NCI-H226 (cell line): Measurements from ENCODE around the gene GPR37L1.
"Not testable (repeated sequence)": the region's sequence is repeated elsewhere in the genome, so short reads cannot be mapped to it uniquely, and the experiment has no call there.

Experiments
- DNase-seq: peaks from one replicate; pipeline ENCODE4 v3.0.0-alpha.2; 2015

Gene GPR37L1

DNA sequence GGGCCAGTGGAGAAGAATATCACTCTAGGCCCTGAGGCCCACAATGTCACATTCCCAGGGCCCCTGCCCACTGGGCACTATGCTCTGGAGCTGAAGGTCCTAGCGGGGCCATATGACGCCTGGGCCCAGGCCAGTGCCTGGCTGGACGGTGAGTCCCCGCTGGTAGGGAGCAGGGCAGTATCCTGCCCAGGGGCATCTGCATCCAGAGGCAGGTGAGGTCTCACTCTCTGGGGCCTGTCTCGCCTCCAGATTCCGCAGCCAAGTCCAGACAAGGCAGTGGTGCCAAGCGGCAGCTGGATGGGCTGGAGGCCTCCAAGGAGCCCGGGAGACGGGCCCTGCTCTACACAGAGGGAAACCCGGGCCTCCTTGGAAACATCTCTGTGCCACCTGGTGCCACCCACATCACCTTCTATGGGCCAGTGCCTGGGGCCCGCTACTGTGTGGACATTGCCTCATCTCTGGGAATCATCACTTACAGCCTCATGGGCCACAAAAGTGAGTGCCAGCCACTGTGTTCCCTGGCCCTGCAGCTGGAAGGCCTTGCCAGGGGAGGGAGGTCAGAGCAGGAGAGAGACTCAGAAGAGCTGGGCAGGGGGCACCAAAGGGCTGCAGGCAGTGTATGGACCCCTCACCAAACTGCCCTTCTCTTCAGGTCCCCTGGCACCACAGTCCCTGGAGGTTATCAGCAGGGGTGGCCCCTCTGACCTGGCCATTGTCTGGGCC, 48.7 kb downstream of the GPR37L1 start:
- no peak for DNase-seq

DNA sequence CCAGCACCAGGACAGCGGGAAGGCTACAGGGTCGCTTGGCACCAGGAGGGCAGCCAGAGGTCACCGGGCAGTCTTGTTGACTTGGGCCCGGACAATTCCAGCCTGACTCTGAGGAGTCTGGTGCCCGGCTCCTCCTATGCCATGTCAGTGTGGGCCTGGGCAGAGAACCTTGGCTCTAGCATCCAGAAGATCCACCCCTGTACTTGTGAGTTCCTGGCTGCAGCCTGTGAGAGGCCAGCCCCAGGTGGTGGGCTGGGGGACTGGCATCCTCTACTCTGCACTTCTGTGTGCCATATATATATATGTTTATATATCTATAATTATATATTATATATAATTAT, 49.3 kb downstream of the GPR37L1 start:
- no peak for DNase-seq

DNA sequence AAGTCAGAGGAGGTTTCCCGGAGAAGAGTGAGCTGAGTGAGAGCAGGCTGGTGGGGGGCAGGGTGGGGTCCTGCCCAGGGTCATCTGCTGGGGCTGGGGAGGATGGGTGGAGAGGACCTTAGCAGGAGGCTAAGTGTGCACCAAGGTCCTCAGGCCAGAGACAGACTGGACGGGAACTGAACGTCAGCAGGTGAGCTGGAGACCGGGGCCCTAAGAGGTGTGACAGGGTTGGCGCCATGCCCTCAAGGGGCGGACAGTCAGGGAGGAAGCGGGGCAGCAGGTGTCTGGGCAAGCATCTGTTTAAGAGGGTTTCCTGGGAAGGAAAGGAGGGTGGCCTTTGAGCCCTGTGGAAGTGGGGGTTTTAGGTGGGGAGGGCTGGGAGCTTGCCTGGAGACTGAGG, 51.3 kb downstream of the GPR37L1 start:
- DNase-seq = no peak

DNA sequence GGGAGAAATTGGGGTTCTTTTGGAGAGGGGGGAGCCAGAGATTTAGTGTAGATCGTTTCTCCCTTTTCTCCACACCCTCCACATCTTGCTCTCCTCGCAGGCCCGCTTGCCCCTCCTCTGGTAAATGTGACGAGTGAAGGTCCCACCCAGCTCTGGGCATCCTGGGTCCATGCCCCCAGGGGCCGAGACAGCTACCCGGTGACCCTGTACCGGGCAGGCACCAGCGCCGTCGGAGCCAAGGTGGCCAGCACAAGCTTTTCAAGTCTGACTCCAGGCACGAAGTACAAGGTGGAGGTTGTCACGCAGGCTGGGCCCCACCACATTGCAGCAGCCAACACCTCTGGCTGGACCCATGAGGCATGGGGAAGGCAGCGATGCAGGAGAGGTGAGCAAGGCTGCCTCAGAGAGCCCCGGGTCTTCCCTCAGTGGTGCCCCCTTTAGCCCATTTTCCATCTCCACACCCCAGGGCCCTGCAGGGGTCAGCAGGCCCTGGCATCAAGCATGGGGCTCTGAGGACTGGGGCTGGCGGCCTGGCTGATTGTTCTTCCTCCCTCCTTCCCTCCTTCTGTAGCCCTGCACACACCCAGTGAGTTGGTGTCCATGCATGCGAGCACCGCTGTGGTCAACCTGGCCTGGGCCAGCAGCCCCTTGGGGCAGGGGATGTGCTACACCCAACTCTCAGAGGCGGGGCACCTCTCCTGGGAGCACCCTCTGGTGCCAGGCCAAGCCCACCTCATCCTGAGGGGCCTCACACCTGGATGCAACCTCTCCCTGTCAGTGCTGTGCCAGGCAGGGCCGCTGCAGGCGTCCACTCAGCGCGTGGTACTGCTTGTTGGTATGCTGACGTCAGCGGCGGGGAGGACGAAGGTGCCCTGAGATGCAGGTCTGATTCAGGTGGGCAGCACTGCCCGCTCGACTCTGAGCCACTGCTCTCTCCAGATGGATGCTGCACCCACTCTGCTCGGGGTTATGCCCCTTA, 54.5 kb downstream of the GPR37L1 start:
- no peak for DNase-seq

DNA sequence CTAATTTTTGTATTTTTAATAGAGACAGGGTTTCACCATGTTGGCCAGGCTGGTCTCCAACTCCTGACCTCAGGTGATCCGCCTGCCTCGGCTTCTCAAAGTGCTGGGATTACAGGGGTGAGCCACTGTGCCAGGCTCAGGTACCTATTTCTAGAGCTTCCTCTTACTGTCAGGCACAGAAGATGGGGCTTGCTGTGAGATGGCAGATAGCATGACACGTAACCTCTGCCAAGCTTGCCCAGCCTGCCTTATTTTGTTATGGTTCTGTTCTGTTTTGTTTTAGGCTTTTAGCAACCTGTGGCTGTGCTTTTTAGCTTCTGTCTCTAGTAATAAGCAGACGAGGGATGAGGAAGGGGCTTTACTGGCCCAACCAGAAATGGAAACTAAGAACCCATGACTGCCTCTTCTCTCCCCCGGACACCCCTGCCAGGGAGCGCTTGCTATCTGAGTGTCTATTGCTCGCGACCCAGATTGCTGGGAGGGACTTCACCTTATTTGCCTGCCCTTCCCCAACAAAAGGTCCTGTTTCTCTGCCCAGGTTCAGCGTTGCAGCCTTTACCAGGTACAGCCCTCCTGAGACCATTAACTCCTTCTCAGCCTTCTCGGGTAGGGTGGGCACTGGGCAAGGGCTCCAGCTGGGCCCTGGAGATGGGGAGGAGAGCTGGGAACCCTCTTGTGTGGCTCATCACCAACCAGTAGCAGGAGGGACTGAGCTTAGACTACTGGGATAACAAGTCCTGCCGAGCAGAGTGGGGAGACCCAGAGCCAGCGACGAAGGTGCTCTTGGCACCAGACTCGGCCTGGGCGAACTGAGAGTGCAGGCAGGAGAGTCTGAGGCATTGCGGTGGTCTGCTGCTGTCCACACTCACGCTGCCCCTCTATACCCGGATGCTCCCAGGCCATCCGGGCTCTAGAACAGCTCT, 57.4 kb downstream of the GPR37L1 start:
- DNase-seq = no peak

DNA sequence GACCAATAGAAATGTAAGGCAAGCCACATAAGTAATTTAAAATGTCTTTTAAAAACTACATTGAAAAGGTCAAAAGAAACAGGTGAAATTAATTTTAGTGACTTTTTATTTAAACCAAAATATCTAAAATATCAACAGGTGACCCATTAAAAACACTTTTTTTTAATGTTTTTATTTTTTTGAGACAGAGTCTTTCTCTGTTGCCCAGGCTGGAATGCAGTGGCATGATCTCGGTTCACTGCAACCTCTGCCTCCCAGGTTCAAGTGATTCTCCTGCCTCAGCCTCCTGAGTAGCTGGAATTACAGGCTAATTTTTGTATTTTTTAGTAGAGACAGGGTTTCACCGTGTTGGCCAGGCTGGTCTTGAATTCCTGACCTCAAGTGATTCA, 58.0 kb downstream of the GPR37L1 start:
- not testable (repeated sequence) for DNase-seq

DNA sequence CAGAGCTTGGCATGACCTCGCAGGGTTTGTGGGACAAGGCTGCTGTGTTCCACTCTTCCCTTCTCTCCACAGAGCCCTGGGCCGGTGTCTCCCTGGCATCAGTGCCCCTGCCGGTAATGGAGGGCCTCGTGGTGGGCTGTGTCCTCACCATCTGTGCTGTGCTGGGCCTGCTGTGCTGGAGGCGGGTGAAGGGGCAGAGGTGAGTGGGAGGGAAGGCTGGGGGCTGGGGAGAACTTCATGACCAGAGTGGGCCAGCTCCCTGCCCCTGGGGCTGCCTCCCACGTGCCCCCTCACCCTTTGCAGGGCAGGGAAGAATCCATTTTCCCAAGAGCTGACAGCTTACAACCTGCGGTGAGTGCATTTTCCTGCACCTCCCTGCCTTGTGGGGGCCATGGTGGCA, 58.9 kb downstream of the GPR37L1 start:
- DNase-seq = no peak

DNA sequence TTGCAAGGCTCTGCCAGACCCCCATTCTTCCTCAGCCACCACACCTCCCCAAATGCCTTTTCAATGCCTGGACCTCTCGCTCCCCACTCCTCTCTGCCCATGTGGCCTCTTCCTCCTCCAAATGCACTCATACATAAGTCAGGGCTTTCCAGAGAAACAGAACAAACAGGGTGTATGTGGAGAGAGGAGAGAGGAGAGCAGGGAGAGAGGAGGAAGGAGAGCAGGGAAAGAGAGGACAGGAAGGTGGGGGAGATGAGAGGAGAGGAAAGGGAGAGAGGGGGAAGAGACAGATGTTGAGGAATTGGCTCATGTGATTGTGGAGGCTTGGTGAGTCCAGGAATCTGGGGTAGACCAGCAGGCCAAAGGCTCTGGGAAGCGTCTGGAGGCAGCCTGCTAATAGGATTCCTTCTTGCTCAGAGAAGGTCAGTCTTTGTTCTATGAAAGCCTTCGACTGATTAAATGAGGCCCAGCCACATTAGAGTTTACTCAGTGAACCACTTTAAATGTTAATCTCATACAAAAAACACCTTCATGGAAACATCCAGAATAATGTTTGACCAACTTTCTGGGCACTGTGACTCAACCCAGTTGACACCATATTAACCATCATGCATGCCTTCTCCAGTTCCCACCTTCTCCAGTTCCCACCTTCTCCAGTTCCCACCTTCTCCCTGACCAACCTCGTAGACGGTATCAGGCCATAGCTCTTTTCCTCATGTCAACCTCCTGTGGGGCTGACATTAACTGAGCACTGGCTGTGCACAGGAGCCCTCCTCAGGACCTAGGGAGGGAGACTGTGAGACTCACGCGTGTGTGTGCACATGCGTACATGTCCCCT, 59.5 kb downstream of the GPR37L1 start:
- DNase-seq = no peak
